Hepatocyte (in vitro differentiated cells): Measurements from ENCODE around the gene COPS7A. TPM values are rescaled to one million over a fixed set of nuclear protein-coding genes. Genes with fewer than 3 reads are reported as not detected.
A peak's percentile ranks its signal among the peaks of the same experiment; 100 is the strongest.

Experiments
- DNase-seq: peaks from one replicate; pipeline ENCODE4 v3.0.0-alpha.2; 2016; ENCODE audit warnings: low spot score
- H2AFZ ChIP-seq: fragments of 200-600 bp; sonication (generic); 2 replicates; pipeline ENCODE4 v1.6.0; 2016; ENCODE audit warnings: antibody characterized with exemption, mild to moderate bottlenecking
- H3K27ac ChIP-seq: fragments of 200-600 bp; sonication (generic); 2 replicates; pipeline ENCODE4 v1.5.1; 2016; ENCODE audit warnings: mild to moderate bottlenecking
- H3K27me3 ChIP-seq: fragments of 200-600 bp; sonication (generic); 2 replicates; pipeline ENCODE4 v1.6.1; 2016
- H3K36me3 ChIP-seq: fragments of 200-600 bp; sonication (generic); replicated peaks from 2 replicates; pipeline ENCODE4 v1.5.1; 2016; ENCODE audit warnings: low read depth; ENCODE audit not compliant: insufficient read depth
- H3K4me1 ChIP-seq: fragments of 200-600 bp; sonication (generic); 2 replicates; pipeline ENCODE4 v1.5.1; 2016; ENCODE audit warnings: mild to moderate bottlenecking, moderate library complexity; ENCODE audit not compliant: insufficient read depth
- H3K4me2 ChIP-seq: fragments of 200-600 bp; sonication (generic); 2 replicates; pipeline ENCODE4 v1.6.0; 2016
- H3K4me3 ChIP-seq: fragments of 200-600 bp; sonication (generic); 2 replicates; pipeline ENCODE4 v1.5.1; 2016; ENCODE audit warnings: mild to moderate bottlenecking
- H3K79me2 ChIP-seq: fragments of 200-600 bp; sonication (generic); 2 replicates; pipeline ENCODE4 v1.6.0; 2017; ENCODE audit warnings: mild to moderate bottlenecking
- H3K9me2 ChIP-seq: fragments of 200-600 bp; sonication (generic); replicated peaks from 2 replicates; pipeline ENCODE4 v1.6.0; 2017; ENCODE audit warnings: mild to moderate bottlenecking; ENCODE audit not compliant: insufficient read depth
- H3K9me3 ChIP-seq: fragments of 200-600 bp; sonication (generic); 2 replicates; pipeline ENCODE4 v1.5.1; 2016; ENCODE audit warnings: low read depth, mild to moderate bottlenecking
- H4K20me1 ChIP-seq: fragments of 200-600 bp; sonication (generic); 2 replicates; pipeline ENCODE4 v1.6.0; 2016; ENCODE audit warnings: mild to moderate bottlenecking; ENCODE audit not compliant: insufficient read depth, poor library complexity, severe bottlenecking
- CTCF ChIP-seq: fragments of 200-600 bp; sonication (generic); IDR thresholded peaks from 2 replicates; pipeline ENCODE4 v1.5.1; 2016; ENCODE audit warnings: antibody characterized with exemption, mild to moderate bottlenecking; ENCODE audit not compliant: poor library complexity
- EZH2 ChIP-seq: fragments of 200-600 bp; sonication (generic); IDR thresholded peaks from 2 replicates; pipeline ENCODE4 v1.6.1; 2016; ENCODE audit warnings: antibody characterized with exemption, mild to moderate bottlenecking, borderline replicate concordance
- EZH2phosphoT487 ChIP-seq: fragments of 200-600 bp; sonication (generic); IDR thresholded peaks from one replicate; pipeline ENCODE4 v1.6.1; 2018; ENCODE audit warnings: antibody characterized with exemption, mild to moderate bottlenecking, low read depth, moderate library complexity; ENCODE audit not compliant: unreplicated experiment, severe bottlenecking
- WGBS: methylation state at CpG from one replicate; pipeline ENCODE4 v1.1.6; 2016; ENCODE audit warnings: low lambda C conversion rate; ENCODE audit errors: missing lambda C conversion rate; 5-methylcytosine and 5-hydroxymethylcytosine counted together
- polyA plus RNA-seq: library from polyadenylated mRNA; unstranded; fragments of >200 nt; fragmentation: Nextera tagmentation; extraction: Ambion mirVana; gene quantifications from 2 replicates; pipeline ENCODE4 v1.2.1, GENCODE V29; 2016
- total RNA-seq: library from RNA; depleted of rRNA; stranded (reverse); fragments of >200 nt; gene quantifications from 2 replicates; pipeline ENCODE4 v1.2.3, GENCODE V29; 2014

The COPS7A gene
- total RNA-seq (46.9 and 56.7 TPM in 2 replicates), polyA plus RNA-seq (65.2 and 73.6 TPM in 2 replicates)

GRCh38 chr12:6723607-6724408 is at the start of gene COPS7A:
Gene COPS7A (plus strand): TSS chr12:6724046. CDS start chr12:6724657, 611 bp downstream.
- Histone ChIP-seq H3K9me3 (no peaks in the 10 kb centered on the region), H3K79me2 (peaks cover 12% of the 10 kb centered on the region), H3K4me2 (peak within 1 kb of the TSS; percentile 89), H3K27me3 (no peaks in the 10 kb centered on the region), H3K9me2 (no peaks in the 10 kb centered on the region), H4K20me1 (no peaks in the 10 kb centered on the region), H2AFZ (peak within 1 kb of the TSS; percentile 75), H3K4me1 (peaks cover 8% of the 10 kb centered on the region), H3K36me3 (no peaks in the 10 kb centered on the region), H3K4me3 (peak within 1 kb of the TSS; percentile 23), H3K27ac (peak within 1 kb of the TSS; percentile 76)
- DNase-seq: peak; percentile 98
- WGBS: 1% methylated on average over 49 of the region's 49 CpGs
- TF ChIP-seq EZH2phosphoT487 (no peak), EZH2 (no peak), CTCF (no peak)

GRCh38 chr12:6676962-6677361 is 46.9 kb upstream of the COPS7A start:
- 93% methylated on average over 5 of the region's 5 CpGs for WGBS
- H3K79me2 ChIP-seq: peaks cover 42% of the 10 kb centered on the region
- H3K36me3 ChIP-seq: no peaks in the 10 kb centered on the region
- no peak overlapping the region for H3K27ac ChIP-seq
- H3K4me2 ChIP-seq: no peak overlapping the region
- TF ChIP-seq CTCF (no peak), EZH2phosphoT487 (no peak), EZH2 (no peak)
- no peaks in the 10 kb centered on the region for H3K9me3 ChIP-seq
- no peak overlapping the region for H2AFZ ChIP-seq
- peaks cover 17% of the 10 kb centered on the region for H4K20me1 ChIP-seq
- no peaks in the 10 kb centered on the region for H3K27me3 ChIP-seq
- no peaks in the 10 kb centered on the region for H3K4me1 ChIP-seq
- H3K4me3 ChIP-seq: no peak overlapping the region
- no peaks in the 10 kb centered on the region for H3K9me2 ChIP-seq
- no peak for DNase-seq

GRCh38 chr12:6684609-6685008 is 39.2 kb upstream of the COPS7A start:
- Histone ChIP-seq H3K36me3 (no peaks in the 10 kb centered on the region), H3K27ac (no peak overlapping the region), H3K9me2 (no peaks in the 10 kb centered on the region), H2AFZ (no peak overlapping the region), H3K4me1 (peaks cover 13% of the 10 kb centered on the region), H3K27me3 (no peaks in the 10 kb centered on the region), H4K20me1 (peaks cover 32% of the 10 kb centered on the region), H3K4me2 (no peak overlapping the region), H3K4me3 (no peak overlapping the region), H3K9me3 (no peaks in the 10 kb centered on the region), H3K79me2 (peaks cover 93% of the 10 kb centered on the region)
- peak; percentile 54 for TF ChIP-seq CTCF
- no peak for TF ChIP-seq EZH2
- no peak for TF ChIP-seq EZH2phosphoT487
- 69% methylated on average over 6 of the region's 6 CpGs for WGBS
- peak; percentile 44 for DNase-seq
